ENCODE measurements around the gene CAPRIN2. TPM values are rescaled to one million over a fixed set of nuclear protein-coding genes. Genes with fewer than 3 reads are reported as not detected.

The CAPRIN2 gene
- total and polyA plus RNA-seq, 2 of the 4 experiments (the other 2 are of a cell fraction), result 18.9 to 23.8 TPM

- Histone ChIP-seq H3K4me2 (ENCODE audit: low read depth, low read length) (no peak overlapping the region), H2BK15ac (ENCODE audit: low read depth, low read length) (no peak overlapping the region), H3K36me3 (ENCODE audit: control insufficient read depth, insufficient read depth, low read length) (no peaks in the 10 kb centered on the region), H3K27ac (ENCODE audit: insufficient read depth, low read length) (no peak overlapping the region), H4K8ac (ENCODE audit: low read depth in 2 of 2, low read length in 2 of 2) (no peak overlapping the region), H3K56ac (ENCODE audit: extremely low read depth, insufficient read depth, low read length) (no peak overlapping the region), H2AK5ac (ENCODE audit: low read depth, low read length) (no peak overlapping the region), H2BK20ac (ENCODE audit: low read depth, low read length) (no peak overlapping the region), H2BK120ac (ENCODE audit: low read depth, low read length) (no peak overlapping the region), H2AFZ (replicated peaks; ENCODE audit: low read length, poor library complexity) (no peak overlapping the region), H2AK9ac (replicated peaks; ENCODE audit: low read depth, low read length, poor library complexity) (no peak overlapping the region), H3K14ac (replicated peaks; ENCODE audit: low read depth, low read length) (no peak overlapping the region), H3K4ac (ENCODE audit: low read depth, low read length) (no peak overlapping the region), H3K18ac (ENCODE audit: low read depth, low read length) (no peak overlapping the region), H3K27me3 (ENCODE audit: control insufficient read depth, insufficient read depth, low read length) (no peaks in the 10 kb centered on the region), H3K4me1 (ENCODE audit: control insufficient read depth, insufficient read depth, low read length) (peaks cover 10% of the 10 kb centered on the region), H4K20me1 (ENCODE audit: insufficient read depth, low read length) (no peaks in the 10 kb centered on the region), H4K91ac (ENCODE audit: insufficient read depth, low read depth, low read length) (no peak overlapping the region), H3K79me1 (ENCODE audit: low read depth in 1 of 2, low read length in 2 of 2) (peaks cover 14 to 24% of the 10 kb centered on the region in 2 experiments), H3K23ac (ENCODE audit: low read depth, low read length) (no peak overlapping the region), H4K5ac (ENCODE audit: low read depth, low read length) (no peak overlapping the region), H3K9ac (ENCODE audit: low read depth, low read length) (no peak overlapping the region), H2BK5ac (ENCODE audit: low read depth, low read length, poor library complexity, severe bottlenecking) (no peak overlapping the region), H3K9me3 (ENCODE audit: control insufficient read depth, insufficient read depth, low read length) (no peaks in the 10 kb centered on the region), H3K4me3 (ENCODE audit: insufficient read depth, low read depth, low read length) (no peak overlapping the region), H3K9me1 (ENCODE audit: insufficient read depth, low read length) (peaks cover 4% of the 10 kb centered on the region)
- ChIA-PET POLR2A (ENCODE audit: unreplicated experiment) (interaction anchor here (1.2 kb wide), 1 partner anchor 75 kb away, joined by 3 read pairs; no protein-coding TSS in a partner anchor), CTCF (interaction anchor here (0.5 kb wide), 1 partner anchor 1288 kb away, joined by 3 read pairs; no protein-coding TSS in a partner anchor)
- WGBS, 2 experiments (ENCODE audit: extremely low coverage in 2 of 2, insufficient read length in 1 of 2), result 90% methylated on average over 1 of the region's 4 CpGs; no CpG with 5 or more reads in 1 of the 2 experiments
- dilution Hi-C loops (cut with HindIII; ENCODE audit: low sequenced_read_pairs, unreplicated experiment), result no loop called here
- BruUV-seq (replicated peaks), result no TSS peak
- TF ChIP-seq, protein P1, sequence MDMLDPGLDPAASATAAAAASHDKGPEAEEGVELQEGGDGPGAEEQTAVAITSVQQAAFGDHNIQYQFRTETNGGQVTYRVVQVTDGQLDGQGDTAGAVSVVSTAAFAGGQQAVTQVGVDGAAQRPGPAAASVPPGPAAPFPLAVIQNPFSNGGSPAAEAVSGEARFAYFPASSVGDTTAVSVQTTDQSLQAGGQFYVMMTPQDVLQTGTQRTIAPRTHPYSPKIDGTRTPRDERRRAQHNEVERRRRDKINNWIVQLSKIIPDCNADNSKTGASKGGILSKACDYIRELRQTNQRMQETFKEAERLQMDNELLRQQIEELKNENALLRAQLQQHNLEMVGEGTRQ (IDR thresholded peaks at IDR 0.05; ENCODE audit: low read depth, low read length), result no peak
- TF ChIP-seq FOS (IDR thresholded peaks at IDR 0.05; ENCODE audit: low read depth, low read length) (no peak), MAFK (IDR thresholded peaks at IDR 0.05; ENCODE audit: low read depth, low read length) (no peak), MXI1 (IDR thresholded peaks at IDR 0.05; ENCODE audit: borderline replicate concordance, low read depth, low read length) (no peak), SMC3 (IDR thresholded peaks at IDR 0.05; ENCODE audit: low read depth, low read length) (no peak), MAZ (IDR thresholded peaks at IDR 0.05; ENCODE audit: borderline replicate concordance, low read depth, low read length) (no peak), BHLHE40 (IDR thresholded peaks at IDR 0.05; ENCODE audit: low read depth, low read length) (no peak), CEBPB (IDR thresholded peaks at IDR 0.05; ENCODE audit: low read depth, low read length) (no peak)
- TF ChIP-seq, protein P2, sequence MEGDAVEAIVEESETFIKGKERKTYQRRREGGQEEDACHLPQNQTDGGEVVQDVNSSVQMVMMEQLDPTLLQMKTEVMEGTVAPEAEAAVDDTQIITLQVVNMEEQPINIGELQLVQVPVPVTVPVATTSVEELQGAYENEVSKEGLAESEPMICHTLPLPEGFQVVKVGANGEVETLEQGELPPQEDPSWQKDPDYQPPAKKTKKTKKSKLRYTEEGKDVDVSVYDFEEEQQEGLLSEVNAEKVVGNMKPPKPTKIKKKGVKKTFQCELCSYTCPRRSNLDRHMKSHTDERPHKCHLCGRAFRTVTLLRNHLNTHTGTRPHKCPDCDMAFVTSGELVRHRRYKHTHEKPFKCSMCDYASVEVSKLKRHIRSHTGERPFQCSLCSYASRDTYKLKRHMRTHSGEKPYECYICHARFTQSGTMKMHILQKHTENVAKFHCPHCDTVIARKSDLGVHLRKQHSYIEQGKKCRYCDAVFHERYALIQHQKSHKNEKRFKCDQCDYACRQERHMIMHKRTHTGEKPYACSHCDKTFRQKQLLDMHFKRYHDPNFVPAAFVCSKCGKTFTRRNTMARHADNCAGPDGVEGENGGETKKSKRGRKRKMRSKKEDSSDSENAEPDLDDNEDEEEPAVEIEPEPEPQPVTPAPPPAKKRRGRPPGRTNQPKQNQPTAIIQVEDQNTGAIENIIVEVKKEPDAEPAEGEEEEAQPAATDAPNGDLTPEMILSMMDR (conservative IDR thresholded peaks at IDR 0.05; ENCODE audit: low read depth, low read length), result no peak
- DNase-seq, result no peak
- no peak for ATAC-seq (ENCODE audit: low read depth)
- in situ Hi-C loops (cut with MboI; ENCODE audit: low sequenced_read_pairs), result no loop called here
- intact Hi-C loops (cut with micrococcal nuclease), result no loop called here
These were observed 2.6 kb upstream of the CAPRIN2 start for GRCh38 chr12:30757316-30757715.

Measured in IMR-90 (cell line).